Measurements from ENCODE around the gene OXNAD1.
A peak's percentile ranks its signal among the peaks of the same experiment; 100 is the strongest.

The OXNAD1 gene

GRCh38 chr3:16329036-16329825 lies 64.2 kb downstream of the OXNAD1 start:
- no peak for DNase-seq

- no peak for DNase-seq
Measured at GRCh38 chr3:16329826-16330129, 64.8 kb downstream of the OXNAD1 start.

- DNase-seq = no peak
Measured at GRCh38 chr3:16330351-16330750, 65.3 kb downstream of the OXNAD1 start.

GRCh38 chr3:16331319-16331883 lies 66.4 kb downstream of the OXNAD1 start:
- DNase-seq = no peak

GRCh38 chr3:16332904-16333426 lies 68.0 kb downstream of the OXNAD1 start:
- peak; percentile 50 for DNase-seq

- DNase-seq = no peak
Measured at GRCh38 chr3:16334909-16335308, 69.9 kb downstream of the OXNAD1 start.

- no peak for DNase-seq
Measured at GRCh38 chr3:16335333-16335732, 70.3 kb downstream of the OXNAD1 start.

- DNase-seq = no peak
Measured at GRCh38 chr3:16335772-16336645, 71.0 kb downstream of the OXNAD1 start.

- DNase-seq = no peak
Measured at GRCh38 chr3:16336825-16337224, 71.8 kb downstream of the OXNAD1 start.

GRCh38 chr3:16337856-16338540 lies 73.0 kb downstream of the OXNAD1 start:
- DNase-seq = peak; percentile 9

GRCh38 chr3:16338999-16339398 lies 74.0 kb downstream of the OXNAD1 start:
- peak; percentile 95 for DNase-seq

GRCh38 chr3:16343101-16343500 lies 78.1 kb downstream of the OXNAD1 start:
- no peak for DNase-seq

- DNase-seq = no peak
Measured at GRCh38 chr3:16346413-16347081, 81.5 kb downstream of the OXNAD1 start.

- no peak for DNase-seq
Measured at GRCh38 chr3:16347548-16347947, 82.5 kb downstream of the OXNAD1 start.

- DNase-seq = peak; percentile 48
Measured at GRCh38 chr3:16349986-16350596, 85.1 kb downstream of the OXNAD1 start.

- DNase-seq = no peak
Measured at GRCh38 chr3:16350597-16351318, 85.7 kb downstream of the OXNAD1 start.

GRCh38 chr3:16352428-16352827 lies 87.4 kb downstream of the OXNAD1 start:
- DNase-seq = no peak

- DNase-seq = no peak
Measured at GRCh38 chr3:16354291-16354690, 89.3 kb downstream of the OXNAD1 start.

Measured in HCEC 1CT (cell line).